Rectal smooth muscle tissue (tissue), 1 donor: Measurements from ENCODE around the gene ZNF771.
A peak's percentile ranks its signal among the peaks of the same experiment; 100 is the strongest.
"Not testable (repeated sequence)": the region's sequence is repeated elsewhere in the genome, so short reads cannot be mapped to it uniquely, and the experiment has no call there.

Experiments
- H3K27ac ChIP-seq: one replicate; pipeline ENCODE4 v1.7.0; 2013; ENCODE audit warnings: low read depth, low read length, inconsistent platforms
- H3K27me3 ChIP-seq: one replicate; pipeline ENCODE4 v1.7.0; 2013; ENCODE audit warnings: low read length; ENCODE audit not compliant: control insufficient read depth, insufficient read depth
- H3K36me3 ChIP-seq: one replicate; pipeline ENCODE4 v1.7.0; 2013; ENCODE audit warnings: low read length; ENCODE audit not compliant: control insufficient read depth, insufficient read depth
- H3K4me1 ChIP-seq: one replicate; pipeline ENCODE4 v1.7.0; 2013; ENCODE audit warnings: low read length; ENCODE audit not compliant: control insufficient read depth, insufficient read depth
- H3K4me3 ChIP-seq: one replicate; pipeline ENCODE4 v1.7.0; 2013; ENCODE audit warnings: low read length
- H3K9ac ChIP-seq: one replicate; pipeline ENCODE4 v1.7.0; 2013; ENCODE audit warnings: low read length

The ZNF771 gene

DNA sequence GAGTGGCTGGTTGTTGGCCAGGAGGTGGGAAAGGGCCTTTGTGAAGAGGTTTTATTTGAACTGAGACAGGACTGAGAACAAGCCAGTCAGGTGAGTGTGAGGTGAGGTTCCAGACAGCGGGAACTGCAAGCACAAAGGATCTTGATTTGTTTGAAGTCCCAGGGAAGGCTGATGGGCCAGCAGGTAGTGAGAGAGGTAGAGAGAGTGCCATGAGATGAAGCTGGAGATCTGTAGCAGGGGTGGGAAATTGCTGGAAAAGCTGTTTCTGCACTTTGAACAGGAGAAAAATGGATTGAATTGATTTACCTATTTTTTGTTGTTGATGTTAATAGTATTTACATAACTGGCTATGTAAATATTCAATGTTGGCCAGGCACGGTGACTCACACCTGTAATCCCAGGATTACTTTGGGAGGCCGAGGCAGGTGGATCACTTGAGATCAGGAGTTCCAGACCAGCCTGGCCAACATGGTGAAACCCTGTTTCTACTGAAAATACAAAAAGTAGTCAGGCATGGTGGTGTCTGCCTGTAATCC lies 30.2 kb downstream of the ZNF771 start:
- Histone ChIP-seq H3K27ac (no peak overlapping the region), H3K27me3 (no peaks in the 10 kb centered on the region), H3K9ac (no peak overlapping the region), H3K4me3 (no peak overlapping the region), H3K4me1 (no peaks in the 10 kb centered on the region), H3K36me3 (no peaks in the 10 kb centered on the region)

DNA sequence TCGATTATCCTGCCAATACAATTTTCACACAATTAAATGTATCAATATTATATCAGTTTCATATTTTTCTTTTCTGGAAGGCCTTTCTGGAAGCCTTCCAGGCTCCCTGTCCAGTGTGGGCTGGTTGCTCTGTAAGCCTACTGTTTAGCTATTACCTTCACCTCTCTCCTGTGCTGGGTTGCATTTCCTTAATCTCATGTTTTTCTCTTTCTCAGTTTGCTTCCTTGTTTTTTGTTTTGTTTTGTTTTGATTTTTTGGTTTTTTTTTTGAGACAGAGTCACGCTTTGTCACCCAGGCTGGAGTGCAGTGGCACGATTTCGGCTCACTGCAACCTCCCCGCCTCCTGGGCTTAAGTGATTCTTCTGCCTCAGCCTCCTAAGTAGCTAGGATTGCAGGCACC lies 31.4 kb downstream of the ZNF771 start:
- Histone ChIP-seq H3K4me1 (no peaks in the 10 kb centered on the region), H3K4me3 (no peak overlapping the region), H3K36me3 (no peaks in the 10 kb centered on the region), H3K9ac (no peak overlapping the region), H3K27ac (no peak overlapping the region), H3K27me3 (no peaks in the 10 kb centered on the region)

DNA sequence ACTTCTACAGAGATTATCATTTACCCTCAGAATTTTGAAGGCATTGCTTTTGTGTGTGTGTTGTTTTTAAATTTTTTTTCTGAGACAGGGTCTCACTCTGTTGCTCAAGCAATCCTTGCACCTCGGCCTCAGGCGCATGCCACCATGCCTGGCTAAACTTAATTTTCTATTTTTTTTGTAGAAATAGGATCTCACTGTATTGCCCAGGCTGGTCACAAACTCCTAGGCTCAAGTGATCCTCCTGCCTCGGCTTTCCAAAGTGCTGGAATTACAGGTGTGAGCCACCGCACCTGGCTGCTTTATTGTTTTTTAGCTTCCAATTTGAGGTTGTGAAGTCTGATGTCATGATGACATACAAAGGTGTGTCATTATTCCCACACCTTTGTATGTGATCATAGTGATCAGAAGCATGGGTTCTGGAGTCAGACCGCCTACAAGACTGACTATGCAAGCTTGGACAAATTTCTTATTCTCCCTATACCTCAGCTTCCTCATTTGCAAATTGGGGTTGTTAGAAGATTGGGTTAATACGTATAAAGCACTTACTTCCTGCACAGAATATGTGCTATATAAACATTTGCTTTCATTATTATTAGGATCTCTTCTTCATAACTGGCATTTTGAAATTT lies 32.4 kb downstream of the ZNF771 start:
- Histone ChIP-seq H3K27me3 (no peaks in the 10 kb centered on the region), H3K4me3 (no peak overlapping the region), H3K9ac (no peak overlapping the region), H3K4me1 (peaks cover 3% of the 10 kb centered on the region), H3K27ac (no peak overlapping the region), H3K36me3 (peaks cover 5% of the 10 kb centered on the region)

DNA sequence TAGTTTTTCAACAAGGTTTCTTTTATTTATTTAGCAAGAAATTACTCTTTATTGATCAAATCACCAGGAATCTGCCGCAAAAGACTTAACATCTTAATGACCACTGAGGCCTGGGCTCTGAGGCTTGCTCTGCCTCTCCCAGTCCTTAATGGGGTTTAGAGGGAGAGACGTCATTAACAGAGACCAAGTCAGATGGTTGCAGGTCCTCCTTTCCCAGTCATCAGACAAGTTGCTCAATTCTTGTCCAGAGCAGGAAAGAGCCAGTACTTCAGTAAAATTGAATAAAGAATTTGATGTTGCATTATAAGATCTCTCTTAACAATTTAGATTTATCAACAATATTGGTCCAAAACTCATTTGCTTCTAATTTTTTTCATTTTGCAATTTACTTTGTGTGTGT lies 36.2 kb downstream of the ZNF771 start:
- no peak overlapping the region for H3K9ac ChIP-seq
- H3K27me3 ChIP-seq = no peaks in the 10 kb centered on the region
- no peak overlapping the region for H3K27ac ChIP-seq
- H3K36me3 ChIP-seq = peaks cover 5% of the 10 kb centered on the region
- no peak overlapping the region for H3K4me3 ChIP-seq
- H3K4me1 ChIP-seq = peaks cover 6% of the 10 kb centered on the region

DNA sequence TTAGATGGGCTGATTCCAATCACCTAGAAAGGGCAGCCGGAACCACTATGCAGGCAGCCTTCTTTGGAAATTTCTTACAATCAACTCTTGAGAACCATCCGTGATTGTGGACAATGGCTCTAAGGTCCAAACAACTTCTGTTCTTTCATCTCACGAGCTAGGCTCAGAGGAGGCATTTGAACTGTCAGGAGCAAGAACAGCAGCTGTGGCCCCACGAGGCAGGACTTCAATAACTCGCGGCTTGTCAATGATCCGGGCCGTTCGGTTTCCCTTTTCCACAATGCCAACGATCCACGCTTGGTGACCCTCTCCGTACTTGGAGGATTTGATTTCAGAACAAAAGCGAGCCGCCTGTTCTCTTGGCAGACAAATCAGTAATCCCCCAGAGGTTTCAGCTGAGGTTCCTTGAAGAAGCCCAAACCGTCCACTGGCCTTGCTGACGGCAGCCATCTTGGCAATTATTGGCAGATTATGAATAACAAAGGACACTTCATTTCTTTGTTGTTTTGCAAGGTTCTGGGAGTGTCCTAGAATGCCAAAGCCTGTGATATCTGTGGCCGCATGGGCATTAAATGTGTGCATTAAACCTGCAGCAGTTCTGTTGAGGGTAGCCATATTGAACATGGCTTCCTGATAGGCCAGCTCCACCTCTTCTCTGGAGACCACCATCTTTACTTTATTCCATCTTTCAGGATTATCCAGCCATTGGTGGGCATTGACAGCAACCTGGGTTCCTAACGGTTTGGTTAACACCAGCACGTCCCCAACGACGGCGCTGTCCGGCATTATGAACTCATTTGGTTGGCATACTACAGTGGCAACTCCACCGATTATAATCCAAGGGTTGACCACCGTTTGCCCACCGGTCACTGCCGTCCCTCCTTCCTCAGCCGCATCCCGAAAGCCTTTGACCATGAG lies 37.1 kb downstream of the ZNF771 start:
- Histone ChIP-seq H3K4me1 (peaks cover 6% of the 10 kb centered on the region), H3K36me3 (peaks cover 5% of the 10 kb centered on the region), H3K27ac (peak overlapping the region; percentile 96), H3K27me3 (no peaks in the 10 kb centered on the region), H3K4me3 (peak overlapping the region; percentile 94), H3K9ac (peak overlapping the region; percentile 93)

DNA sequence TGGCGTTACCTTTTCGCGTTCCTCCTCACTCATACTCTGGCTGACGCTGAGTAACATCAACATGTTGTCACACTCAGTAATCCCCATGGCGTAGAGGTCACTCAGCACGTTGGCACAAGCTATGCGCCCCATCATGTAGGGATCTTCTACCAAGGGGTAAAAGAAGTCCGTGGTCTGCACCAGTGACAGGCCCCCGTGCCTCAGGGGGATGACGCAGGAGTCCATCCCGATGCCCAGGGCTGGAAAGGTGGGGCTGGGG lies 37.7 kb downstream of the ZNF771 start:
- Histone ChIP-seq H3K9ac (peak overlapping the region; percentile 93), H3K27me3 (no peaks in the 10 kb centered on the region), H3K4me1 (peaks cover 6% of the 10 kb centered on the region), H3K4me3 (peak overlapping the region; percentile 94), H3K36me3 (peaks cover 5% of the 10 kb centered on the region), H3K27ac (peak overlapping the region; percentile 96)

DNA sequence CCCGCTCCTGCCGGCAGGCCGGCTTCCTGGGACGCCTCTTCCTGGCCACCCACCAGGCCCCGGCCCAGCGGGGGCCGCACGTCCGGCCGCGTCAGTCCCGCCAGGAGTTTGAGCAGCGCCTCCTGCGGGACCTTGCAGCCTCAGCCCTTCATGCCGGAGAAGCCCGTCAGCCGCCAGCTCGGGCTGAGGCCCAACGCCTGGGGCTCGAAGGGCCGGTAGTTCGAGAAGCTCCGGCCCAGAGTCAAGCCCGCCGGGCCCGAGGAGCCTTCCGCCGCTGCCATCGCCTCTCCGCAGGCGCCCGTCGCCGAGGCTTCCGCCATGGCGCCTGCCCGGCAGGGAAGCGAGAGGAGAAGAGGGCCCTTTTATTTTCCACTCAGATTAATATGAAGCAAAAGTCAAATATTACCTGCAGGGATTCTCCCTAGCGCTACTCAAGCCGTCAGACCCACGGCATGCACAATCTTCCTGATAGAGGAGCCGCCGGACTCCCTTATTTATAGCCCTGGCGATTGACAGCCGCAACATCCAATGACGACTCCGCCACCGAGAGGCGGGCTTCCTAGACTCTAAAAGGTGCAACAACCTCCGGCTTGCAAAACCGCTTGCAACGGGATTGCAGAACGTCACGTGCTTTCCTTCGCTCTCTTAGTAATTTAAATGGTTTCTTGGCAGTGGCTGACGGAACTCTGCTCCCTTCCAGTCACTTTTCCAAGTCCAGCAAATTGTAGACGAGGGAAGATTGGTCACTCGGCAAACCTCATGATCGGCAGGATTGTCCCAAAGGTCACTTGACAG lies 38.2 kb downstream of the ZNF771 start, which contains the start of gene SEPHS2:
SEPHS2 (minus strand) TSS at position 467 of the 795 bp plus-strand sequence; CDS start at position 320, 147 bp downstream.
- Histone ChIP-seq H3K4me3 (peak within 1 kb of the TSS; percentile 94), H3K27me3 (no peaks in the 10 kb centered on the region), H3K27ac (peak within 1 kb of the TSS; percentile 96), H3K4me1 (peaks cover 6% of the 10 kb centered on the region), H3K9ac (peak within 1 kb of the TSS; percentile 93), H3K36me3 (peaks cover 5% of the 10 kb centered on the region)

DNA sequence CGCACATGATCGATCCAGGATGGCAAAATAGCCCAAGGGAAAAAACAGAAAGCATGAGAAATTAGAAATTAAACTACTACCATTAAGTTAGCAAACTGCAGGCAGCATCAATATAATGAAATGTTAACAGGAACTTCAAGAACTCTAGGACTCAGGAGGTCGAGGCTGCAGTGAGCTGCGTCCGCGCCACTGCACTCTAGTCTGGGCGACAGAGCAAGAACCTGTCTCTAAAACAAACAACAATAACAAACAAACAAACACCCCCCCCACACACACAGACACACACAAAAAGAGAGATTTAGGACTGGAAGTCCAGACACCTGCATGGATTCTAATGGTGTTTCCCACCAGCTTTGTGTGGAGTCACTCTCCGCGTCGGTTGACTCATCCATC lies 38.8 kb downstream of the ZNF771 start:
- Histone ChIP-seq H3K9ac (no peak overlapping the region), H3K4me1 (peaks cover 6% of the 10 kb centered on the region), H3K4me3 (peak overlapping the region; percentile 94), H3K36me3 (peaks cover 5% of the 10 kb centered on the region), H3K27ac (peak overlapping the region; percentile 96), H3K27me3 (no peaks in the 10 kb centered on the region)

DNA sequence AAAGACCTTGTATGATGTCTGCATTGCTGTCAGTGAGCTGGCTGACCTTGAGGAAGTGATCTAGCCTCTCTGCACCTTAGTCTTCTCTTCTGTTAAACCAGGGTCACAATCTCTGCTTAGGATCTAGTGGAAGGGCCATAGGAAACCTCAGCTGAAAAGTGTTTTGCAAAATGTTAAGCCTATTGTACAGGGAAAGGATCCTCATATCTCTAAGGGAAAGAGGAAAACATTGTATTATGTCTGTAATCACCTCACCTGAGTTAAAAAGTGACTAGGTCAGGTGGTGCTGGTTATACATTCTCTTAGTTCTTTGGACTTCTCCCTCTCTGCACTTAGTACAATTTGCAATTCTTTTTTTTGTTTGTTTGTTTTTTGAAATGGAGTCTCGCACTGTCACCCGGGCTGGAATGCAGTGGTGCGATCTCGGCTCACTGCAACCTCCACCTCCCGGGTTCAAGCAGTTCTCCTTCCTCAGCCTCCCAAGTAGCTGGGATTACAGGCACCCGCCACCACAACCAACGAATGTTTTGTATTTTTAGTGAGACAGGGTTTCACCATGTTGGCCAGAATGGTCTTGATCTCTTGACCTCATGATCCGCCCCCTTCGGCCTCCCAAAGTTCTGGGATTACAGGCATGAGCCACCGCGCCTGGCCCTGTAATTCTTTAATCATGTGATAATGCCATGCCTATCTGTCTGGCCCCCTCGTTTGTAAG lies 40.3 kb downstream of the ZNF771 start:
- no peak overlapping the region for H3K27ac ChIP-seq
- no peaks in the 10 kb centered on the region for H3K27me3 ChIP-seq
- H3K4me3 ChIP-seq = no peak overlapping the region
- peaks cover 5% of the 10 kb centered on the region for H3K36me3 ChIP-seq
- H3K9ac ChIP-seq = no peak overlapping the region
- peaks cover 6% of the 10 kb centered on the region for H3K4me1 ChIP-seq

DNA sequence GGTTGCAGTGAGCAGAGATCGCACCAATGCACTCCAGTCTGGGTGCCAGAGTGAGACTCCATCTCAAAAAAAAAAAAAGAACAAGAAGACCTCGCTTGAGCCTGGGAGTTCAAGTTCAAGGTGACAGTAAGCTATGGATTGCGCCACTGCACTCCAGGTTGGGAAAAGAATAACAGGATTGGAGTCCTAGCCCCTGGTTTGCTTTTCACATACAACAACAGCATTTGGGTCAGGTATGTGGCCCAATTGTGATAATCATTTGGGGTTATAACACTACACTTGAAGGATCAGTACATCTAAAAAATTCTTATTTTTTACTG lies 41.7 kb downstream of the ZNF771 start:
- Histone ChIP-seq H3K4me1 (peaks cover 6% of the 10 kb centered on the region), H3K9ac (no peak overlapping the region), H3K36me3 (peaks cover 5% of the 10 kb centered on the region), H3K4me3 (no peak overlapping the region), H3K27me3 (no peaks in the 10 kb centered on the region), H3K27ac (no peak overlapping the region)

DNA sequence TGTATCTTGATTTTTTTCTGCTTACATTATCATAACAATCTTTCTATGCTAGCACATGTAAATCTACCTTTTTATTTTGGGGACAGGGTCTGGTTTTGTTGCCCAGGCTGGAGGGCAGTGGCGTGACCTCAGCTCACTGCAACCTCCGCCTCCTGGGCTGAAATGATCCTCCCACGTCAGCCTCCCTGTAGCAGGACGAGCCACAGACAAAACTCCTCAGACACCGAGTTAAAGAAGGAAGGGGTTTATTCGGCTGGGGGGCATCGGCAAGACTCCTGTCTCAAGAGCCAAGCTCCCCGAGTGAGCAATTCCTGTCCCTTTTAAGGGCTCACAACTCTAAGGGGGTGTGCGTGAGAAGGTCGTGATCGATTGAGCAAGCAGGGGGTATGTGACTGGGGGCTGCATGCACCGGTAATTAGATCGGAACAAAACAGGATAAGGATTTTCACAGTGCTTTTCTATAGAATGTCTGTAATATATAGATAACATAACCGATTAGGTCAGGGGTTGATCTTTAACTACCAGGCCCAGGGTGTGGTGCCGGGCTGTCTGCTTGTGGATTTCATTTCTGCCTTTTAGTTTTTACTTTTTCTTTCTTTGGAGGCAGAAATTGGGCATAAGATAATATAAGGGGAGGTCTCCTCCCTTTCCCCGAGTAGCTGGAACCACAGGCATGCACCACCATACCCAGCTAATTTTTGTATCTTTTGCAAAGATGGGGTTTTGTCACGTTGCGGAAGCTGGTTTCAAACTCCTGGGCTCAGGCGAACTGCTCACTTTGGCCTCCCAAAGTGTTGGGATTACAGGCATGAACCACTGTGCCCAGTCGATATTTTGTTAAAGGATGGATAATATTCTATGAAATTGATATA lies 45.5 kb downstream of the ZNF771 start:
- H3K27ac ChIP-seq, H3K4me3 ChIP-seq, H3K4me1 ChIP-seq, H3K9ac ChIP-seq, H3K27me3 ChIP-seq, H3K36me3 ChIP-seq: not testable (repeated sequence)
